Midbrain (tissue), 1 donor: Measurements from ENCODE around the gene RBMS3.

ENCODE experiments used
- DNase-seq: peaks from one replicate; lab custom pipeline; 2025; lab: John Stamatoyannopoulos, UW

Gene RBMS3

GRCh38 chr3:29576675-29577074 lies 295.8 kb downstream of the RBMS3 start:
- DNase-seq, result no peak

DNA sequence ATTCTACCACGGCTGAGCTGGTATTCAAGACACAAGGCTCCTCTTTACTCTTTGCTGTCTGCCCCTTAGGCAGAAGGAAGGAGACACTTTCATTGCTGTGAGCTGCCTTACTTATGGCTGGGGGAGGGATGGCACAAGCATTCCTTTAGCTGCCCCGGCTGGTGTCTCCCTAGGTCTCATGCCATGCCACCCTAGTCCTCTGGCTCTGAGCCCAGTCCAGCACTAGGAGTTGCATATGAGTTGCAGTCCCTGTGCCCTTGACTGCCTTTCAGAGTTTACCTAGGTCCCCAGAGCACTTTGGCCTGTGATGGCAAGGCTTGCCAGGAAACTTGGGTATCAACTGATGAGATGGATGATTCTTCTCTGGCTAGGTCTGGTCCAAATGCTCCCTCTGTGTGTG lies 296.4 kb downstream of the RBMS3 start:
- DNase-seq, result no peak

DNA sequence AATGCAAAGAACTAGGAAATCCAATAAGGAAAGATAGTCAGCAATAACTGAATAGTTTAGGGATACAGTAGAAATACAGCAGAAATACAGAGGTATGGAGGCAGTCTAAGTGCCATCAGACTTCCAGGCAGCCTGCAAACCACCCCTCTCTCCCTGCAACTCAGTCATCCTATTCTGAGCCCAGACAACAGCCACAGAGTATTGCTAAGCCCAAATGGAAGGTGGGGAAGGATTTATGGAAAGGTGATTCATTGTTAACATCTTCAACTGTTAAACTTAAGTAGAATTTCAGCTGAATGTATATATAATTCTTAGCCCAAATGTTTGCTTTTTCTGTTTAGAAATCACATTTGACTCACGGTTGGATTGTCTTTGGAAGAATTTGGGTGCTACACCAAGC lies 300.4 kb downstream of the RBMS3 start:
- no peak for DNase-seq

DNA sequence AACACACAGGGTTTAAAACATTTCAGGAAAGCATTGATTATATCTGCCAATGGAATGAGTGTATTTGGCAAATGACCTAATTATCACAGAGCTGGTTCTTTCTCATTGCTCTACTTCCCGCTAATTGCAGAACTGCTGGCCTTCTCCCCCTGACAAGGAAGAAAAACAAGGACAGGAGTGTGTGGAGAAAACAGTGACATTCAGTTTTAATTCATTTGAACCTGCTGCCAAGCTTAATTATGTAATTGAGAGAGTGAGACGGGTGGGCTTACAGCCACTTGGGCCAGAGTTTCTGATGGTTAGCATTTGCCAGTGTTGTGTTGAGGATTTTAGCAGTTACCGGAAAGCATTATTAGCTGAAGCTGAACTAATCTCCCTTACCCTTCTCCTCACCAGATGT lies 301.4 kb downstream of the RBMS3 start:
- DNase-seq, result peak; percentile 40

- no peak for DNase-seq
Observed at GRCh38 chr3:29583861-29584260, 303.0 kb downstream of the RBMS3 start.

- no peak for DNase-seq
Observed at GRCh38 chr3:29585368-29585767, 304.5 kb downstream of the RBMS3 start.

- DNase-seq, result no peak
Observed at GRCh38 chr3:29587340-29587739, 306.5 kb downstream of the RBMS3 start.

- no peak for DNase-seq
Observed at GRCh38 chr3:29590012-29590411, 309.1 kb downstream of the RBMS3 start.

GRCh38 chr3:29590461-29590860 lies 309.6 kb downstream of the RBMS3 start:
- DNase-seq, result no peak

- no peak for DNase-seq
Observed at GRCh38 chr3:29591579-29591978, 310.7 kb downstream of the RBMS3 start.

DNA sequence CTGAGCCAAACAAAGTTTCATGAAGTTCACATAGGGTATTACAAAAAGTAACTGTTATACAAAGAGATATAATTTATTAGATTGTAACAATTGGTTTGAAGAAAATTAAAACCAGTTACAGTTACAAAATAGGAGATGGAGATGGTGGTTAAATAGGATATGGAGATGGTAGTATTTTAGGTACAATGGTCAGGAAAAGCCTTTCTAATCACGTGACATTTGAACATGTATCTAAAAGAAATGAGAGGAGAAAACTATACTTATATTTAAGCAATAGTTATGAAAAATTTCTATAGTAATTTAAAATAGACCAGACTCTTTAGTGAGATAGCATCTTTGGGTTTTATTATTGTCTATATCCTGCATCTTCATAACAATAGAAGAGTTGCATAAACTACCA lies 312.9 kb downstream of the RBMS3 start:
- no peak for DNase-seq

- DNase-seq, result no peak
Observed at GRCh38 chr3:29594261-29594660, 313.4 kb downstream of the RBMS3 start.

DNA sequence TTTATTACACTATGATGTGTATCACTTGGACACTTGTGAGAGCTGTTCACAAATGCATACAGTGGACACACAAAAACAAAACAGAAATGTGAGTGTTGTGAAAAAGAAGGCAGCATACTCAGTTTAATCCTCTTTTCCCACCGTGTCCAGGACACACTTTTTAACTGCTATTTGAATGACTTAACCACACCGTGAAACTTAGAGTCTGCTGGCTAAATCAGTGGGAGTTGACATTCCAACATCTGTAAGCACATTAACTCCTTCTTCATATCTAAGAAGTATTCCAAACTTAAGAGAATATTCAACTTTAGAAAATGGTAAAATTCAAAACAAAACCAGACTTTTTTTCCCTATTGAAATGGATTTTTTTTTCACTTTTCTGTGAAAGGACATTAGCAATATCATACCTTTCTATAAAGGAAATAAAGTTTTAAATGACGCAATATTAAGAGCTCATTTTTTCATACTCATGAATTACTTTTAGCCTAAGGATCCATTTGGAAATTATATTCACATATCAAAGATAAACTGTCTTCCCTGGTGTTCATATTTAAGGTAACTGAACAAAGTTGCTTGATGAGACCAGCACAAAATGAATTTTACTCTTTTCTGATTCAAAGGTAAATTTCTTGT lies 316.6 kb downstream of the RBMS3 start:
- DNase-seq, result no peak

- no peak for DNase-seq
Observed at GRCh38 chr3:29601861-29602585, 321.2 kb downstream of the RBMS3 start.

GRCh38 chr3:29605845-29606244 lies 325.0 kb downstream of the RBMS3 start:
- DNase-seq, result no peak

- no peak for DNase-seq
Observed at GRCh38 chr3:29606416-29606815, 325.5 kb downstream of the RBMS3 start.

DNA sequence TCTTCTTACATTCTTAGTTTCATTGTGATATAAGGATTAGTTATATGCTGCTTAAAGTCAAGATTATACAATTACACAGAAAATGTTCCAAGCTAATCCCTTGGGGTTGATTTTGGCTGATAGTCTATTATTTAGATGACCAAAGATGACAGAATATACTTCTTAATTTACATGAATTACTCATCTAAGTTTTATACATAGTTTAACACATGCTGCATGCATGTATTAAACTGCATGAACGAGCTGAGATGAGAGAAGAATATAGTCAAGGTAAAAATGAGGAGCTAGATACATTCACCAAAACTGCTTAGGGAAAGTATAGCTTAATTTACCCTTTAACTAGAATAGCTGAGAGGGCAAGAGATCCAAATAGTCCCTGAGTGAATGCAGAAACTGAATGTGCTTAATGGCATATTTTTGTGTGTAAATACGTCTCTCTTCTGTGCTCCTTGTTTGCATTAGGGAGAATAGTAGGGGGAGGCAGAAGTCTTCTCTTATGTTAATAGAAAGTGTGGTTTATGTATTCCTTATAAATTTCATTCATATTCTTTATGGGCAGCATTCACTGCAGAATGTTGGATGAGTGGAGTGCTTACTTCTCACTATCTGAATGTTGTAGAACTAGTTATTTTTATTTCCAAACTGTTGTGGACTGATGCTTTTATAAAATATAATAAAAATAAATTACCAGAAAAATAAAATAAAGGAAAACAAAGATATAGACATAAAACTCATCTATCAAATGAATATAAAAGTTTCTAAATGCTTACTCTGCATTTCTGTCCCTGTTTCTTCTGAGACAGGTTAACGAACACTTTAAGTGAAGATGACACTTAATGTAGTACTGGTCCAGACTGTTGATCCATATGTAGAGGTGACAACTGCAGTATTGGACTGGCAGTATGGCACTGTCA lies 327.8 kb downstream of the RBMS3 start:
- no peak for DNase-seq

- DNase-seq, result no peak
Observed at GRCh38 chr3:29609328-29609811, 328.5 kb downstream of the RBMS3 start.

- no peak for DNase-seq
Observed at GRCh38 chr3:29610781-29611180, 329.9 kb downstream of the RBMS3 start.

DNA sequence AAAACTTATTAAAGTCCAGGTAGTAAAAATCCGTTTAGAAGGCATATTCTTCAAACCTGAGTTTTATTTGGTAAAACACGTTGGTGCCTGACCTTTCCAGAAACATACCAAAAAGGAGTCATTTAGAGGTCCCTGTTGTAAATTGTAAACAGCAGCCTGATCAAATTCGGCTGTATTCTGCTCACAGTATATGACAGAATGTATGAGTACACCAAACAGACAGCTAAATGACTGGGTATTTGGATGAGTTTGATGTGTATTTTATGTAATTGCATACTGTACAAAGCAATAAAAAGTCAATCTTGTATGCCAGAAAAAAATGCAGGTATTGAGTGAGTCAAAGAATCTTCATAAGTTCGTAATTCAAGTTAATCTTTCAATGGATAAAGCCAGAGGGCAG lies 330.4 kb downstream of the RBMS3 start:
- DNase-seq, result no peak

DNA sequence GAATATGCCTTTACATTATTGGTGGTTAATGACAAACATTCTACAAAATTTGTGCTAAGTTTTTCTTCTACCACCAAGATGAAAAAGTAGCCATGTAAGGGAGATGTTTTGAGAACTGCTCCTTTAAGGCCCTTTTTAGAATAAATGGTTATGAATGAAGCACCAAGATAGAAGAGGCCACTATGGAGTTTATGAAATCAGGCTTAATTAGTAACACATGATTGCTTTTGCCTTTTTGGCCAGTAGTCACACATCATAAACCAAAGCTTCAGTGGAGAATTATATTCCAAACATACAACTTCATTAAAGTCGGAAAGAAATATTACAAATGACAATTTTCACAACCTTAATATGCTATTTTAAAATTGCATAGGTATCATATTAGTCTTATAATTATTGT lies 331.7 kb downstream of the RBMS3 start:
- no peak for DNase-seq

DNA sequence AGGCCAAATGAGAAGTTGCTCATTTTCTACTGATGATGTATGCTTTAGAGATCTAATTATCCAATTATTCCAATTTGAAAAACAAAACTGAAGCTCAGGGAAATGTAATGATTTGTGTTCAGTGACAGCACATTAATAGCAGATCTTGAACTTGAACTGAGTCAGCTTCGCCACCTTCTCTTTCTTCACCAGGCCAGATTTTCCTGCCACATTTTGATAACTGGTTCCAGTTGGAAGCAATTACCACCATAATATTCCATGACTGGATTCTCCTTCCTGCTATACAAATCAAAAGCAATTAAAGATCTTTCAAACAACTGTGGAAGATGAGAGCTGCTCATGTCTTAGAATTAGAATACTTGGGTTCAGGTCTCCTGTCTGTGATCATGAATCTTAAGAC lies 334.1 kb downstream of the RBMS3 start:
- DNase-seq, result no peak
